Central memory CD4-positive, alpha-beta T cell (primary cell): ENCODE data around the gene NCBP3.
A peak's percentile ranks its signal among the peaks of the same experiment; 100 is the strongest.

ENCODE experiments used
- DNase-seq: peaks from one replicate; pipeline ENCODE4 v3.0.0; 2022
- total RNA-seq, 3 experiments: gene quantifications; one replicate each; lab custom pipeline; 2026; lab: John Stamatoyannopoulos, UW

The NCBP3 gene
- total RNA-seq, result 77.8 to 96.9 (median 94.4) reads per million in 3 experiments

DNA sequence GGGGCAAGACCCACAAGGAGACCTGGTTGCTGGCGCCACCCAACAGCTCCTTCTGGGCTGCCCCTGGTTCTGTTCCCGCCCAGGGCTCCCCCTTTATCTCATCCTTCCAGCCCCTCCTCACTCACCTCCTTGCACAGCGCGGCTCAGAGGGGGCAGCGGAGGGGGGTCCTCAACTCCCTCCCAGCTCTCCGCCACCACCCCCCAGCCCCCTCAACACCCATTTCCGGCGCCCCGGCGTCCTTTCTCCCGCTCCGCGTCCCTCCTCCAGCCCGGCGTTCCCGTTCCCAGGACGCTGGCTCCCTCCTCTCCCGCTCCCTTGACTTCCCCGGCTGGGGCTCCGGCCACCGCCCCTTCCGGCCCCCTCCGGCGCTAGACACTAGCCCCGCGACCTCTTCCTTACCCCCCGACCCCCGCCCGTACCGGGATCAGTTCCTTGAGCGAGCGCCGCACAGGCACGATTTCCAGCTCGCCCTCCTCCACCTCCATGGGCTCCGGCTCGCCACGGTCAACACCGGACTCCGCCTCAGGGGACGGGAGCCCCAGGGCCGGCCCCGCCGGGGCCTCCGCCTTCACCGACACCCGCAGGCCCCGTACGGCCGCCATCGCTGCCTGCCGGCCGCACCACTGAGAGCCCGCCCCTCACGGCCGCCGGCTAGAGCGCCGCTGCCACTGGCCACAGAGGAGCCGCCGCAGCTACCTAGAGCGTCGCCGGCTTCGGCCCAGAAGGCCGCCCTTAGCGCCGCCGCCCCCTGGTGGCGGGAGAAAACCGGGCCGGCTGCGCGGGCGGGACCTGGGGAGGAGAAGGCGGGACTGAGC is at the start of gene NCBP3:
TSS of gene NCBP3 (minus strand) at position 626 of the 816 bp plus-strand sequence. CDS start at position 603, 23 bp downstream.
- DNase-seq, result peak; percentile 89

DNA sequence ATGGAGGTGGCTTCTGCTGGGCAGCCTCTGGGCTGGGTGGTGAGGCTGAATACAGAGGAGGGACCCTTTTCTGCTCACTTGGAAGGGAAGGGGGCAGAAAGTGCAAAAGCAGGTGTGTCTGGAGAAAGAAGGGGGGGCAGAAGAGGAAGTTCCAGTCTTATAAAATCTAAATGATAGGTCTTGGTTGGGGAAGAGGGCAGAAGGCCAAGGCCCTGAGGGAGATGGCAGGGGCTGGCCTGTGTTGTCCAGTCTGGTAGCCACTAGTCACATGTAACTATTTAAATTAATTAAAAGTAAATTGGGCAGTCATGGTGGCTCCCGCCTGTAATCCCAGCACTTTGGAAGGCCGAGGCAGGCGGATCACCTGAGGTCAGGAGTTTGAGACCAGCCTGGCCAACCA is 49.3 kb upstream of the NCBP3 start:
- no peak for DNase-seq

DNA sequence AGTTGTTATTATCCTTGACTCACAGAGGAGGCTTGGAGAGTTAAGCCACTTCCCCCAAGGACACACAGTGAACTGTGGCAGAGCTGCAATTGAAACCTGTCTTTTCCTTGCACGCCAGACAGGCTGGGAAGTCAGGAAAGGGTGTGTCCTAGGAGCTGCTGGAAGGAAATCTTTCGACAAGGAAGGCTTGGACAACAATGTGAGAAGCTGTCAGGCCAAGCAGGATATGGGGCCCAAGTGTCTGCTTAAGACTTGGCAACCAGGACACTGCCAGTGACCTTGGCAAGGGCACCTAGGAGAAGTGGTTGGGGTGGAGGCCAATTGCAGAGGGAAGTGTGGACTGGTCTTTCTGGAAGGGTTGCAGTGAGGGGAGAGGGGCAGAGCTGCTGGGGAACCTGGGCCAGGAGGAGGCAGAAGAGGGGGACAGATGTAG is 48.9 kb upstream of the NCBP3 start:
- no peak for DNase-seq

GRCh38 chr17:3894188-3894587 is 48.1 kb upstream of the NCBP3 start:
- DNase-seq, result no peak

DNA sequence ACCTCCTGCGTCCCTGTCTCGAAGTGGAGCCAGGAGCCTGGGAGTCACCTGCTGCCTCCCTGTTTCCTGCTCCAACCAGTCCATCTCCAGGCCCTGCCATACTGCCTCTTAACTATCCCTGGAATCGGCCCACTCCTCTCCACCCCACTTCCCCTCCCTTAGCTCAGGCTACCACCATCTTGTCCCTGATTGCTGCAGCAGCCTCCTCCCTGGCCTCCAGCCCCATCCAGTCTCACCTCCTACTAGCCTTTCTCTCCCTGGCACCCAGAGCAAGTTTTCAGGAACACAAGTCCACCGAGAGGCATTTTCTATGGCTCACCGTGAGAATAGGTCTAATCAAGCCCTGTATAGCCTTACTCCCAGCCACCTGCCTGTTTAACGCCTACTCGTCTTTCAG is 47.7 kb upstream of the NCBP3 start:
- DNase-seq, result no peak

DNA sequence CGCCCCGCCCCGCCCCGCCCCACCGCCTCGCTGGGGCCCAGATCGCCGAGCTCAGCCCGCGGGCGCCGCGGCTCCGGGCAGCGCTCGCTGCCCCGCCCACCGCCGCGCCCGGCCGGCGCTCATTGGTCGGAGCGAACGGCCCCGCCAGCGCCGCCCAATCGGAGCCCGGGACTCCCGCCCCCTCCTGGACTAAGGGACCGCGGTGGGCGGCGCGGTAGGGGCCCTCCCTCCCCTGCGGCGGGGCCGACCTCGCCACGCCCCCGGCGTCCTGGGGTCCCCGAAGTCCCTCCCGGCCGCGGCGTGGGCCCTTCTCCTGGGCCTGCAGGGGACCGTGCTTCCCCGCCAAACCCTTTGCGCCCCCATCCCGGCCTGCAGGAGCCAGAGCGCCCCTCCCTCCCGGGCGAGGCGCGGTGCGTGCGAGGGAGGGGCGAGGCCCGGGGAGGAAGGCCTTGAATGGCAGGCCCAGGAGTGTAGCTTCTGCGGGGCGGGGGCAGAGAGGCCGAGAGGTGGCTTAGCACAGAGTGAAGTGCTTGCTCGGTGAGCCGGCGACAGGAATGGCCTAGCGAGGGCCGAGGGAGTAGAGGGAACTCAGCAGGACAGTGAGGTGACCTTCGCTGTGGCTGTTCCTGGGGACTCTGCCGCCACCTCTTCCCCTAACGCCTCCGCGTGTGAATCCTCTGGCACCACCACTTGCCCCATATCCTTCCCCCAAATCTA is 47.1 kb upstream of the NCBP3 start, which contains the start of gene CAMKK1:
TSS of gene CAMKK1 (minus strand) at position 51 of the 717 bp plus-strand sequence. CDS start 7,366 bp downstream, outside the sequence.
- peak; percentile 81 for DNase-seq

DNA sequence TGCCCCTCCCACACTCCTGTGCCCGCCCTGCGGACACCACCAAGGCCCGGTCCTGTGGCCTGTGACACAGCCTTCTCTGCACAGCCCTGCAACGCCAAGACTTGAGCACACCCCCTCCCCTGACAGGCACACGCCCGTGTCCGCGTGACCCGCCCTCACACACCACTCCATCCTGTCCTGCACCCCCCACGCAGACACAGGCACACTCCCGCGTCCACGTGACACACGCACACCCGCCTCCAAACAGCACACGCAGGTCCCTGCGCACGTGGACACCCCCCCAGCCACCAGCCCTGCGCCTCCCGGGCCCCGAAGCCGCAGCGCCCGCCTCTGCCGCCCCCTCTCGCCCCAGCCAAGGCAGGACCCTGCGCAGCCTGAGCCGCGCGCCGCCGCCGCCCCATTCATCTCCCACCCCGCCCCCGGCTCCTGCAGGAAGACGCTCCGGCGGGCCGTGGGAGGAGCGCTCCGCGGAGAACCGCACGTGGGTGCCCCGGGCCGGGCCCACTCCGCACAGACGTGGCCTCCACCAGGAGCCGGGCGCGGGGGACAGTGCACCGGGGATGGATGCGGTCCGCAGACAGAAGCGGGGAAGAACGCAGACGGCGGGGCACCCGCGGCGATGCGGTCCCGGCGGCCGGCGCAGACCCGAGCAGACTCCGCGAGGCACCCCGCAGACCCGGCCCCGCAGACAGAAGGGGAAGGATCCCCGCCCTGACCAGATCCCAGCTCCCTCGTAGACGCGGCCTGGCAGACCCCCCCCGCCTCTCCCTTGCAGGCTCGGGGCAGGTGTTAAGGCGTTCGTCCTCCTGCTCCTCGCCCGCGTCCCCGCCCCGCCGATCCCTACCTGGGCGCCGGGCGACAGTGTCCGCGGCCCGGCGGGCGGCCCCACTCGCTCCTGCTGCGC is 46.3 kb upstream of the NCBP3 start:
- DNase-seq, result peak; percentile 84

- no peak for DNase-seq
Observed at GRCh38 chr17:3891626-3892094, 45.6 kb upstream of the NCBP3 start.

DNA sequence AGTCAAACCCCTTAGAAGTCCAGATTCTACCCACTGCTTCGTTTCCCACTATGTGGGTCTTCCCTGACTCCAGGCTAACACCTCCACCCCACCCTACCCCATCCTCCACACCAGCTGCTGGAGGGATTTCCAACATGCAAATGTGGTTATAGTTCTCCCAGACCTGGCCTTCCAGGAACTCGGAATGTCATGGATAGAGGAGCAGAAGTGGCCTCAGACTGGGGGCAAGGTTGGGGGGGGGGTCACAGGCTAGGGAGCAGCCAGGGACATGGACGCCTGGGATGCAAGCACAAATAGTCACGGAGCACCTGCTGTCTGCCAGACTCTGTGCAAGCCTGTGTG is 44.8 kb upstream of the NCBP3 start:
- no peak for DNase-seq

- DNase-seq, result no peak
Observed at GRCh38 chr17:3890082-3890877, 44.2 kb upstream of the NCBP3 start.

DNA sequence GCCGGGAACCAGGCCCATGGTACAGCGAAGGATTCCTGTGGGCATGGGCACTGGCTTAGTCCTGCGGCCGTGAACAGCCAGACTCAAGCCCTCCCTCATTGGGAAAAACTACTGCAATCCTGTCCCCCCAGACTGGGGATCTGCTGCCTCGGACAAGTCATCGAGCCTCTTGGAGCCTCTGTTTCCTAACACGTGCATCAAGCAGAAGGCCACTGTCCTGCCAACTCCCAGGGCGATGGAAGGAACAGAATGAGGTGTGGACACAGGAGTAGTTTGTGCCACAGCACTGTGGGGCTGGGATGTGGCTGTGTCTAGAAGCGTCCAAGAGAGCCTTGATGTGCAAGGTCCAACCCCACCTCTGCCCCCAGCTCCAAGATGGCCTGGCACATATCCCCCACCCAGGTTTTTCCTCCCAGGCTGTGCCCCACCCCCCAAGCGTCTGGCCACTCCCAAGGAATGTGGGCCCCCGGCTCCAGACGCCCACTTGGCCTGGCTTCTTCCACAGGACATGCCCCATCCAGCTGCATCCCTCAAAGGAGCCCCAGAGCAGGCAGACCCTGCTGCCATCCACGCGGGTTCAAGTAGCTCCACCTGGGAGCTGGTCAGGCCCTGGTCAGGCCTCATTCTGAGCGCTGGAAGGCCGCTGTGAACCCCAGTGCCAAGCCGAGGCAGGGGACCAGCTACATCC is 43.4 kb upstream of the NCBP3 start:
- DNase-seq, result no peak

DNA sequence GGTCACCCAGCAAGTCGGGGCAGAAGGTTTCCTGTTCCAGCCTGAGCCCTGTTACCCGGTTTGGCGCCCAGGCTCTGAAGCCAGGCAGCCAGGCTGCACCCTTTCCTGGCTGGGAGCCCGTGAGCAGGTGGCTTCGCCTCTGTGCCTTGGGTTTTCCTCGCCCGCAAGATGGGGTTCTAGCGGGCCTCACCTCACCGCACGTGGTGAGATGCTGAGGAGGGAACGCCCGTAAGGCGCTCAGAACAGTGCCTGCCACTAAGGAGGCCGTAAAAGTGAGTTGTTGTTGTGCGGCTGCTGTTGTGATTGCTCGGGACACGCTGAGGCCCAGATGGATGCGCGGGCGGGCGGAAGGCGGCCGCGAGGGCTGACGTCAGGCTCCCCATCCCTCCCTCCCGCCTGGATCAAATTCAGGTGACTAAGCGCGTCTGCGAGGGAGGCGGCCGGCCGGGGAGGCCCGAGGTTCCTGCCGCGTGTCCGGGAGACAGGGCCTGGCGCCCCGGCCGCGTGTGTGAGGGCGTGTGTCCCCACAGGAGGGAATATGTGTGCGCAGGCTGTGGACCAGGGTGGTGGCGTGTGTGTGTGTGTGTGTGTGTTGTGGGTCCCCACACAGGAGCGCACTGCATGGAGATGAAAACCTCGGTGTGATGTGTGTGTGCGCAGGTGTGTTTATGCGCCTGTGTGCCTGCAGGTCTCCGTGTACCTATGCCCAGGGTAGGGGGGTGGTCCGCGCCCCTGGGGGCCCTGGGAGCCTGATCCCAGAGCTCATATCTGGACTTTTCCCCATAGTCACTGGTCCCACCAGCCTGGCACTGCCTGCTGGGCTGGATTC is 42.5 kb upstream of the NCBP3 start:
- no peak for DNase-seq

GRCh38 chr17:3887804-3888203 is 41.8 kb upstream of the NCBP3 start:
- no peak for DNase-seq

- DNase-seq, result no peak
Observed at GRCh38 chr17:3887394-3887793, 41.3 kb upstream of the NCBP3 start.

- DNase-seq, result no peak
Observed at GRCh38 chr17:3886776-3887175, 40.7 kb upstream of the NCBP3 start.

- no peak for DNase-seq
Observed at GRCh38 chr17:3885970-3886369, 39.9 kb upstream of the NCBP3 start.

DNA sequence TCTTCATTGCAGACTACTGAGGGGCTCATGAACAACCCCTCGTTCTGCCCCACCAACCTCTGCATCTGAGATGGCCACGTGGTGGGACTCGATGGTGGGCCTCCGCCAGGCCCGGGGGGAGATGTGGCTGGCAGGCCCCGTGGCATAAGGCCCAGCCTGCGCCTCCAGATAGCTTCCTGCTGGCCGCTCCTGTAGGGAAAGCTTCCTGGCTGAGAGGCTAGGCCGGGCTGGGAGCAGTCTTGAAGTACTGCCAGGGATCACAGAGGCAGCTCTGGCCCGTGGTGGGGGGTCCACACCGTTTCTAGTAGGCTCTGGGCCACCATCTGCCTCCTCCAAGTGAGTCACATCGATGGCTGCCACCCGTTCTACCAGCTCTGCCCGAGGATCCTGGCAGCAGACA is 39.2 kb upstream of the NCBP3 start:
- DNase-seq, result no peak

- no peak for DNase-seq
Observed at GRCh38 chr17:3884188-3884587, 38.1 kb upstream of the NCBP3 start.

- no peak for DNase-seq
Observed at GRCh38 chr17:3882276-3882675, 36.2 kb upstream of the NCBP3 start.

GRCh38 chr17:3880983-3881382 is 34.9 kb upstream of the NCBP3 start:
- DNase-seq, result no peak
